Aorta (tissue), 5 donors: ENCODE results near the gene MAP3K1. TPM values are rescaled to one million over a fixed set of nuclear protein-coding genes. Genes with fewer than 3 reads are reported as not detected.

ENCODE experiments used
- ATAC-seq: fragments of 200-7000 bp; cut with Tn5 transposase; one replicate; pipeline ENCODE4 v1.9.1; 2022; ENCODE audit warnings: moderate library complexity; ENCODE audit not compliant: low FRiP score
- DNase-seq, 2 donors: peaks; one replicate each; pipeline ENCODE4 v3.0.0-alpha.2; 2020
- H3K27ac ChIP-seq, 2 donors: one replicate each; pipeline ENCODE4 v1.5.1; 2013; ENCODE audit warnings: low read length in 2 of 2, mild to moderate bottlenecking in 2 of 2, moderate library complexity in 2 of 2, control low read depth in 1 of 2, inconsistent platforms in 1 of 2, low read depth in 1 of 2
- H3K27me3 ChIP-seq, 2 donors: one replicate each; pipeline ENCODE4 v1.6.1; 2013; ENCODE audit warnings: control low read depth in 1 of 2, low read length in 1 of 2, mild to moderate bottlenecking in 1 of 2, moderate library complexity in 1 of 2; ENCODE audit not compliant: insufficient read depth in 2 of 2, control insufficient read depth in 1 of 2
- H3K36me3 ChIP-seq, 2 donors: one replicate each; pipeline ENCODE4 v1.6.1; 2013; ENCODE audit warnings: control low read depth in 1 of 2, low read length in 1 of 2, mild to moderate bottlenecking in 1 of 2; ENCODE audit not compliant: insufficient read depth in 2 of 2, control insufficient read depth in 1 of 2
- H3K4me1 ChIP-seq, 2 donors: one replicate each; pipeline ENCODE4 v1.6.1; 2013; ENCODE audit warnings: low read length in 2 of 2, control low read depth in 1 of 2, mild to moderate bottlenecking in 1 of 2, moderate library complexity in 1 of 2; ENCODE audit not compliant: insufficient read depth in 2 of 2, control insufficient read depth in 1 of 2
- H3K4me3 ChIP-seq, 2 donors: one replicate each; pipeline ENCODE4 v1.5.1; 2013; ENCODE audit warnings: low read length in 2 of 2, control low read depth in 1 of 2, mild to moderate bottlenecking in 1 of 2
- H3K9me3 ChIP-seq: one replicate; pipeline ENCODE4 v1.6.1; 2013; ENCODE audit warnings: mild to moderate bottlenecking, low read length; ENCODE audit not compliant: control insufficient read depth
- WGBS, 2 donors: extraction: QIAGEN DNeasy Blood & Tissue Kit; methylation state at CpG; one replicate each; pipeline ENCODE4 v1.1.7; 2013; 5-methylcytosine and 5-hydroxymethylcytosine counted together
- intact Hi-C, 2 donors: fragments of 100-400 bp; cut with DNase I; formaldehyde crosslinking; loops; one replicate each; pipeline versions ENCODE4 v1.14.2 to v1.15.0; 2022
- polyA plus RNA-seq, 2 donors: library from polyadenylated mRNA; stranded (reverse); fragments of 200-250 nt; gene quantifications; one replicate each; pipeline ENCODE4 v1.2.3, GENCODE V29; 2013
- total RNA-seq, 2 donors: library from RNA; stranded (reverse); fragmentation: NEBNext Ultra II Directional; extraction: Animal tissue kit (Norgen Biotek cat#: 25700); gene quantifications; one replicate each; pipeline ENCODE4 v1.2.1, GENCODE V29; 2021
- donor health status: healthy with polysubstance abuse.
- donor health status: Bipolar disorder and iron deficiency.
- donor health status: DM: no; HTN: no; CAD: no.
- donor health status: DM: no; HTN: no; CAD: no.
- donor health status: DM: yes; HTN: yes; CAD: no.

MAP3K1 gene
- total and polyA plus RNA-seq, 4 donors: 1.8 to 26.3 (median 7.2) TPM

- Histone ChIP-seq H3K27ac (no peak overlapping the region), H3K27me3 (no peaks in the 10 kb centered on the region), H3K9me3 (no peaks in the 10 kb centered on the region), H3K36me3 (peaks cover 2 to 3% of the 10 kb centered on the region in 2 donors), H3K4me1 (no peaks in the 10 kb centered on the region), H3K4me3 (no peak overlapping the region)
- ATAC-seq (no peak), DNase-seq (no peak)
- intact Hi-C loops: no loop called here
- WGBS, 2 donors: 58 to 61% methylated on average over 2 of the region's 2 CpGs
Observed at GRCh38 chr5:56858777-56859442, 43.6 kb downstream of the MAP3K1 start.

- ATAC-seq: no peak
- 94 to 95% methylated on average over 4 of the region's 4 CpGs for WGBS, 2 donors
- H3K36me3 ChIP-seq: peaks cover 3% of the 10 kb centered on the region in 2 donors
Observed at GRCh38 chr5:56861893-56862485, 46.6 kb downstream of the MAP3K1 start.

GRCh38 chr5:56862909-56863308, 47.6 kb downstream of the MAP3K1 start:
- Histone ChIP-seq H3K4me1 (no peaks in the 10 kb centered on the region), H3K36me3 (peaks cover 3% of the 10 kb centered on the region in 2 donors), H3K9me3 (no peaks in the 10 kb centered on the region), H3K4me3 (no peak overlapping the region), H3K27ac (no peak overlapping the region), H3K27me3 (no peaks in the 10 kb centered on the region)
- DNase-seq (no peak), ATAC-seq (no peak)
- 92 to 97% methylated on average over 3 of the region's 3 CpGs for WGBS, 2 donors
- intact Hi-C loops: no loop called here

More at GRCh38 chr5:56861893-56862485, 46.6 kb downstream of the MAP3K1 start:
- intact Hi-C loops: no loop called here
- Histone ChIP-seq H3K4me3 (no peak overlapping the region), H3K9me3 (no peaks in the 10 kb centered on the region), H3K27ac (no peak overlapping the region), H3K4me1 (no peaks in the 10 kb centered on the region), H3K27me3 (no peaks in the 10 kb centered on the region)
- DNase-seq: no peak

GRCh38 chr5:56871777-56872176, 56.4 kb downstream of the MAP3K1 start:
- WGBS, 2 donors: 83 to 85% methylated on average over 2 of the region's 2 CpGs
- Histone ChIP-seq H3K9me3 (no peaks in the 10 kb centered on the region), H3K4me1 (no peaks in the 10 kb centered on the region), H3K27me3 (no peaks in the 10 kb centered on the region), H3K27ac (no peak overlapping the region), H3K36me3 (peaks cover 0 to 4% of the 10 kb centered on the region in 2 donors), H3K4me3 (no peak overlapping the region)
- no peak for DNase-seq
- intact Hi-C loops: no loop called here
- ATAC-seq: no peak

- peaks cover 0 to 4% of the 10 kb centered on the region in 2 donors for H3K36me3 ChIP-seq
- ATAC-seq (no peak), DNase-seq (no peak)
- H3K9me3 ChIP-seq: no peaks in the 10 kb centered on the region
- no peaks in the 10 kb centered on the region for H3K27me3 ChIP-seq
- WGBS, 2 donors: 74 to 76% methylated on average over 3 of the region's 3 CpGs
- H3K4me3 ChIP-seq: no peak overlapping the region
- no peaks in the 10 kb centered on the region for H3K4me1 ChIP-seq
- intact Hi-C loops: no loop called here
- no peak overlapping the region for H3K27ac ChIP-seq
Observed at GRCh38 chr5:56873056-56873455, 57.7 kb downstream of the MAP3K1 start.

GRCh38 chr5:56876327-56876726, 61.0 kb downstream of the MAP3K1 start:
- WGBS, 2 donors: 60 to 78% methylated on average over 3 of the region's 3 CpGs
- intact Hi-C loops: no loop called here
- Histone ChIP-seq H3K9me3 (no peaks in the 10 kb centered on the region), H3K4me3 (no peak overlapping the region), H3K27ac (no peak overlapping the region), H3K27me3 (no peaks in the 10 kb centered on the region), H3K36me3 (peaks cover 0 to 4% of the 10 kb centered on the region in 2 donors), H3K4me1 (no peaks in the 10 kb centered on the region)
- ATAC-seq (no peak), DNase-seq (no peak)

- no peak for DNase-seq
- Histone ChIP-seq H3K4me3 (no peak overlapping the region), H3K9me3 (no peaks in the 10 kb centered on the region), H3K27me3 (no peaks in the 10 kb centered on the region), H3K36me3 (peaks cover 10% of the 10 kb centered on the region in 2 donors), H3K27ac (no peak overlapping the region), H3K4me1 (no peaks in the 10 kb centered on the region)
- ATAC-seq: no peak
- WGBS, 2 donors: 94 to 96% methylated on average over 5 of the region's 5 CpGs
- intact Hi-C loops: no loop called here
Observed at GRCh38 chr5:56881571-56881970, 66.2 kb downstream of the MAP3K1 start.

GRCh38 chr5:56893251-56893951, 78.1 kb downstream of the MAP3K1 start:
- WGBS, 2 donors: 93% methylated on average over 5 of the region's 5 CpGs
- Histone ChIP-seq H3K9me3 (no peaks in the 10 kb centered on the region), H3K4me3 (no peak overlapping the region), H3K4me1 (no peaks in the 10 kb centered on the region), H3K27ac (no peak overlapping the region), H3K27me3 (no peaks in the 10 kb centered on the region), H3K36me3 (no peaks in the 10 kb centered on the region)
- intact Hi-C loops: no loop called here
- ATAC-seq: no peak
- no peak for DNase-seq

GRCh38 chr5:56896763-56897162, 81.4 kb downstream of the MAP3K1 start:
- Histone ChIP-seq H3K4me3 (no peak overlapping the region), H3K27me3 (no peaks in the 10 kb centered on the region), H3K27ac (no peak overlapping the region), H3K9me3 (no peaks in the 10 kb centered on the region), H3K4me1 (no peaks in the 10 kb centered on the region), H3K36me3 (no peaks in the 10 kb centered on the region)
- whole genome bisulfite sequencing, 2 donors: 97% methylated on average over 4 of the region's 4 CpGs
- DNase-seq (no peak), ATAC-seq (no peak)
- intact Hi-C loops: no loop called here
